GM12864 (cell line): ENCODE results near the gene NDUFS6.

ENCODE experiments used
- DNase-seq: peaks from one replicate; pipeline ENCODE4 v3.0.0-alpha.2; 2011; ENCODE audit warnings: low read depth
- H3K4me3 ChIP-seq: 2 replicates; pipeline ENCODE4 v1.5.1; 2011; ENCODE audit warnings: mild to moderate bottlenecking, low read depth, low read length, control low read depth
- CTCF ChIP-seq: IDR thresholded peaks from 2 replicates; pipeline ENCODE4 v1.5.1; 2011; ENCODE audit warnings: low read depth, mild to moderate bottlenecking, moderate library complexity, low read length, control low read depth, inconsistent platforms; ENCODE audit errors: missing control alignments

NDUFS6 gene

DNA sequence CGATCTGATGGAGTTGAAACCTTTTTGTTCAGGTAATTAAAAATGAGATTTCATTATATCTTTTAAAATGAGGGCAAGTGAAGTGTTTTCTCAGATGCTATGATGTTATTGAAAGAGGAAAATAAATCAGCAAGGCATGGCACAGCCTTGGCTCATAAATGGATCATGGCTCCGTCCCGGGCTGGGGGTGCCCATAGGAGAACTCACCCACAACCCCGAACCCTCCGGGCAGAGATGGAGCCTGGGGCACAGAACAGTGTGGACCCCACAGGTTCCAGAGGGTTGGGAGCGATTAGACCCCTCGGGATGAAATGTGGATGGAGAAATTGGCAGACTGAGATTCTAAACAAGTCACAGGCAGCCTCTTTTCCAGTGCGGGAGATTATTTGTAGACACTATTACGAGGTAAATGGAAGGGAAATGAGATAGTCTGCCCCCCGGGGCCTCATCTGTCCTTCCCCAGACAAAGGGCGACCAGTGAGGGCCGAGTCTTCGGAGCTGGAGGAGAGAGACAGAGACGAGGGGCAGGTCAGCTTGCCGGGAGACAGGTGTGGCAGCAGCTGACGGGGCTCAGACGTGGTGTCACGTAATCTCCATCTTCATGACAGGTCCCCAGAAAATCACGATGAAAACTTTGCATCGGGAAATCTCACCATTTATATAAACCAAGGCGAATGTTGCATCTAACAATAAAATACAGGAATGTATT, 33.7 kb downstream of the NDUFS6 start:
- DNase-seq = no peak
- no peak for TF ChIP-seq CTCF

GRCh38 chr5:1835431-1835830, 34.2 kb downstream of the NDUFS6 start:
- no peak for DNase-seq
- TF ChIP-seq CTCF = no peak

More for the DNA sequence above, 33.7 kb downstream of the NDUFS6 start:
- no peak overlapping the region for H3K4me3 ChIP-seq

DNA sequence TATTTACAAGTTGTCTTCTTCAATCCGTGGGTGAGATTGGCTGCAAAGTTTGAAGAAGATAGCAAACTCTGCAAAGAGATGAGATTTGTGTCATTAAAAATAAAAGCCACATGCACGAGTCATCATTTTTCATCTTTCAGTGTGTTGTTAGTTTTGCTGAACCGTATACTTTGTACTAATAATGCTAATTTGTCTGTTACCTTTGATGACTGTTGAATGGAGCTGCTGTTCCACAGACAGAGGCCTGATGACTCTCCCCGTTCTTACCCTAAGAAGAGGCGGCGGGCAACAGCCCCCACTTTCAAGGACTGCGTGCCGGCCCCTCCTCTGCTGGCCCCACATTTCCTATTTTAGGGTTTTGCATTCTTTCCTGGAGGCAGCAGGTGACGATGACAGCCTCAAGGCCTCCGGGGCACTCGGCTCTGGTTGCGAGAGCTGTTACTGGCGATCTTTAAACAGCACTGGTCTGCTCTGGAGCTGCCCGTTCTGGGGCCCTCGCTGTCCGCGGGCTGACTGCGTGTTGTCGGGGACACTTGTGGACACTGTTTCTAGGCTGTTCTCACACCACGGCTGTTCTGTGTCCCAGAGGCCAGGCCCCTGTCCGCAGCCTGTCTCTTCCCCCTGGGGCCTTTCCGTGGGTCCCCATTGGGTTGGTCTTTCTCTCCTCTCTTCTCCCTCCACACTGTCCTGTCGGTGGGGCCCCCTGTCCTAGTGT, 35.1 kb downstream of the NDUFS6 start:
- TF ChIP-seq CTCF = no peak
- no peak for DNase-seq

More at GRCh38 chr5:1835431-1835830, 34.2 kb downstream of the NDUFS6 start:
- H3K4me3 ChIP-seq = no peak overlapping the region

DNA sequence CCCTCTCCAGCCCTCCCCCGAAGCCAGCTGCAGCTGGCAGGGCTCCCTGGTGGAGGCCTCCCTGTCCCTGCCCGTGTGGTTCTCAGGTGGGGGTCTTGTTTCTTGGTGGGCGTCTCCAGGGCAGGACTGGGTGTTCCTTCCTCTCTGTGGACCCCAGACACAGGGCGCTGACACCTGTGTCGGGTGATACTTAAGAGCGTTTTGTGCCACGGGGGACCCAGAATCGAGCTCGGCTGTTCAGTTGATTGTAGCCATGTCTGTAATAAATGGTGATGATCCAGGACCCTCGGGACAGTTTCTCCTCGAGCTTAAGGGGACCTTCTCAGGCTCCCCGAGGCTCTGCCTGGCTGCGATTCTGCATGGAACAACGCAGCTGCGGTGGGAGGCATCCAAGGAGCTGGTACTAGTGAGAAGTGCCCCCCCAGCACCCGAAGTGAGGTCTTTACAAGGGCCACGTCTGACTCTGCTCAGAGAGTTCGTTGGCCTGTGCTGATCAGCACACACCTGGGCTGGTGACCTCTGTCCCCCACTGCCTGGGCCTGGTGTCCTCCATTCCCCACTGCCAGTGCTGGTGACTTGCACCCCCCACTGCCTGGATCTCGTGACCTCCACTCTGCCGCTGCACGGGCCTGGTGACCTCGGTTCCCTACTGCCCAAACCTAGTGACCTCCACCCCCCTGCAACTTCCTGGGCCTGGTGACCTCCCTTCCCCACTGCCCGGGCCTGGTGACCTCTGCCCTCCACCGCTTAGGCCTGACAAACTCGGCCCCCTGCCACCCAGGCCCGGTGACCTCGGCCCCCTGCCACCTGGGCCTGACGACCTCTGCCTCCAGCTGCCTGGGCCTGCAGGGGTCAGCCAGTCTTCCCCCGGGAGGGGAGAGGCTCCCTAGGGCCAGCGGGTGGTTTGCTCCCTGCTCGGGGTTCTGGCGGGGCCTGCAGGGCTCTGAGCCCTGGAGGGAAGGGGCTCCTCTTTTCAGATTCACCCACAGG, 36.0 kb downstream of the NDUFS6 start:
- H3K4me3 ChIP-seq = no peak overlapping the region
- TF ChIP-seq CTCF = no peak
- DNase-seq = no peak

More for the DNA sequence above, 35.1 kb downstream of the NDUFS6 start:
- H3K4me3 ChIP-seq = no peak overlapping the region

- no peak overlapping the region for H3K4me3 ChIP-seq
- TF ChIP-seq CTCF = no peak
- DNase-seq = no peak
Observed at GRCh38 chr5:1838013-1838412, 36.8 kb downstream of the NDUFS6 start.

DNA sequence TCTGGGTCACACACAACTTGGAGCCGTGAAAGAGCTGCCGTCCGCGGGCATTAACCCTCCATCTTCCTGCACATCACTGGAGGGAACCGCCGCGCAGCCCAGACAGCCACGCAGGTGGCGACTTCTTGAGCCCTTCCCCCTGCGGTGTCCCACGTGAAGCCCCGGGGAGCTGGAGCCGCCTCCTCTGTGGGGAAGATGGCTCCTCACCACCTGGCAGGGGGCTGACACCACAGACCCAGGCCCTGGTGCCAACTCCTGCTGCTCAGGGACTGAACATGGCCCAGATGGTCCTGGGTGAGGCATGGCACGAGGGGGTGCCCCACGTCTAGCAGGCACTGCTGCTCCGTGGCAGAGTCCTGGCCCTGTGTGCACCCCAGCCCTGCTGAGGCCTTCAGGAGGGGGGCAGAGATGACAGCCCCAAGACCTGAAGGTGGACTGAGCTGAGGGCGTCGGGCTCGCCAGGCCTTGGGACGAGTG, 38.9 kb downstream of the NDUFS6 start:
- DNase-seq = no peak
- H3K4me3 ChIP-seq = no peak overlapping the region
- no peak for TF ChIP-seq CTCF
